CD14-positive monocyte (primary cell): ENCODE results near the gene ANKRD10. TPM values are rescaled to one million over a fixed set of nuclear protein-coding genes. Genes with fewer than 3 reads are reported as not detected.

Source experiments
- DNase-seq, 3 donors: peaks; one replicate each; pipeline ENCODE4 v3.0.0-alpha.2; 2011 to 2022
- H2AFZ ChIP-seq: 2 replicates; pipeline ENCODE4 v1.6.0; 2012; ENCODE audit warnings: mild to moderate bottlenecking, low read depth, low read length, inconsistent platforms; ENCODE audit not compliant: insufficient read depth, poor library complexity, severe bottlenecking
- H3K27ac ChIP-seq, 2 donors: 1 replicate in 1 of 2; 2 replicates in 1 of 2; pipeline ENCODE4 v1.5.1; 2012 to 2013; ENCODE audit warnings: low read length in 2 of 2, control low read depth in 1 of 2, inconsistent platforms in 1 of 2, low read depth in 1 of 2, mild to moderate bottlenecking in 1 of 2
- H3K27me3 ChIP-seq, 2 donors: one replicate each; pipeline versions ENCODE4 v1.6.0 to v1.6.1; 2011 to 2013; ENCODE audit warnings: low read length in 2 of 2; ENCODE audit not compliant: control insufficient read depth in 2 of 2, insufficient read depth in 2 of 2
- H3K36me3 ChIP-seq, 2 donors: replicated peaks in 1 of 2; 1 replicate in 1 of 2; 2 replicates in 1 of 2; pipeline versions ENCODE4 v1.5.1 to v1.6.1; 2012 to 2013; ENCODE audit warnings: low read length in 2 of 2, control low read depth in 1 of 2, inconsistent platforms in 1 of 2, mild to moderate bottlenecking in 1 of 2; ENCODE audit not compliant: insufficient read depth in 2 of 2, control insufficient read depth in 1 of 2
- H3K4me1 ChIP-seq, 2 donors: 1 replicate in 1 of 2; 2 replicates in 1 of 2; pipeline versions ENCODE4 v1.5.1 to v1.6.1; 2012 to 2013; ENCODE audit warnings: low read length in 2 of 2, control low read depth in 1 of 2, inconsistent platforms in 1 of 2, mild to moderate bottlenecking in 1 of 2, moderate library complexity in 1 of 2; ENCODE audit not compliant: insufficient read depth in 2 of 2, control insufficient read depth in 1 of 2
- H3K4me2 ChIP-seq: replicated peaks from 2 replicates; pipeline ENCODE3; 2012; ENCODE audit warnings: low read length, moderate library complexity, mild to moderate bottlenecking; ENCODE audit not compliant: poor library complexity, severe bottlenecking; ENCODE audit errors: extremely low read depth
- H3K4me3 ChIP-seq, 3 experiments: fragments of 200-600 bp in 1 of 3; sonication (generic) in 1 of 3; replicated peaks in 1 of 3; 1 replicate in 2 of 3; 2 replicates in 1 of 3; pipeline ENCODE4 v1.5.1; 2011 to 2013; ENCODE audit warnings: low read length in 3 of 3, mild to moderate bottlenecking in 3 of 3, control low read depth in 2 of 3, low read depth in 2 of 3, inconsistent platforms in 1 of 3, moderate library complexity in 1 of 3
- H3K79me2 ChIP-seq: 2 replicates; pipeline ENCODE4 v1.6.0; 2012; ENCODE audit warnings: mild to moderate bottlenecking, control low read depth, inconsistent platforms, low read length, moderate library complexity; ENCODE audit not compliant: insufficient read depth
- H3K9ac ChIP-seq: 2 replicates; pipeline ENCODE4 v1.6.0; 2017; ENCODE audit warnings: low read length, mild to moderate bottlenecking; ENCODE audit not compliant: insufficient read depth, poor library complexity, severe bottlenecking
- H3K9me3 ChIP-seq, 2 donors: replicated peaks in 1 of 2; 1 replicate in 1 of 2; 2 replicates in 1 of 2; pipeline versions ENCODE4 v1.5.1 to v1.6.1; 2012 to 2013; ENCODE audit warnings: low read length in 2 of 2, control low read depth in 1 of 2; ENCODE audit not compliant: control insufficient read depth in 1 of 2, insufficient read depth in 1 of 2
- H4K20me1 ChIP-seq: 2 replicates; pipeline ENCODE4 v1.6.0; 2012; ENCODE audit warnings: mild to moderate bottlenecking, low read length, control low read depth, moderate library complexity; ENCODE audit not compliant: insufficient read depth
- H3K27ac Mint-ChIP-seq, 7 donors: one replicate each; pipeline ENCODE4 v1.8.0; 2020; ENCODE audit warnings: mild to moderate bottlenecking in 7 of 7, mixed read lengths in 7 of 7, moderate library complexity in 6 of 7, inconsistent platforms in 2 of 7
- H3K27me3 Mint-ChIP-seq, 3 donors: one replicate each; pipeline ENCODE4 v1.8.0; 2021 to 2022; ENCODE audit warnings: low read depth in 3 of 3, mild to moderate bottlenecking in 3 of 3, mixed read lengths in 3 of 3, moderate library complexity in 3 of 3, inconsistent platforms in 1 of 3
- H3K36me3 Mint-ChIP-seq, 2 donors: one replicate each; pipeline ENCODE4 v1.8.0; 2020; ENCODE audit warnings: mixed read lengths in 2 of 2, inconsistent platforms in 1 of 2, mild to moderate bottlenecking in 1 of 2
- H3K4me1 Mint-ChIP-seq: one replicate; pipeline ENCODE4 v1.8.0; 2020; ENCODE audit warnings: mild to moderate bottlenecking, mixed read lengths
- H3K4me3 Mint-ChIP-seq, 2 donors: one replicate each; pipeline ENCODE4 v1.8.0; 2020; ENCODE audit warnings: mild to moderate bottlenecking in 2 of 2, mixed read lengths in 2 of 2, moderate library complexity in 1 of 2
- H3K9me3 Mint-ChIP-seq, 7 donors: one replicate each; pipeline ENCODE4 v1.8.0; 2020 to 2022; ENCODE audit warnings: mixed read lengths in 7 of 7, mild to moderate bottlenecking in 6 of 7, moderate library complexity in 6 of 7, inconsistent platforms in 2 of 7
- CTCF ChIP-seq: fragments of 200-600 bp; IDR thresholded peaks from one replicate; pipeline ENCODE4 v1.8.0; 2022; ENCODE audit warnings: antibody characterized with exemption, mild to moderate bottlenecking
- WGBS: methylation state at CpG from one replicate; pipeline ENCODE4 v1.1.5; 2013; ENCODE audit warnings: missing lambda C conversion rate; ENCODE audit not compliant: insufficient coverage; 5-methylcytosine and 5-hydroxymethylcytosine counted together
- intact Hi-C, 2 donors: fragments of 100-400 bp; cut with micrococcal nuclease; formaldehyde crosslinking; loops; one replicate each; pipeline versions ENCODE4 v1.15.0 to v1.15.1; 2023
- polyA plus RNA-seq, 3 donors: library from polyadenylated mRNA; depleted of rRNA in 1 of 3; unstranded in 2 of 3; stranded (reverse) in 1 of 3; fragments of 300-500 nt in 2 of 3; fragments of >200 nt in 1 of 3; fragmentation: Illumina TruSeq in 2 of 3; gene quantifications; 1 replicate in 2 of 3; 2 replicates in 1 of 3; pipeline ENCODE4 v1.2.3, GENCODE V29; 2012 to 2021

ANKRD10 gene
- polyA plus RNA-seq, 3 donors, result 30.5 to 79.9 (median 37.2) TPM

GRCh38 chr13:110860983-110861382, 53.9 kb downstream of the ANKRD10 start:
- H3K4me1 ChIP-seq, result no peaks in the 10 kb centered on the region
- H2AFZ ChIP-seq, result no peak overlapping the region
- intact Hi-C loops, result no loop called here
- H3K27ac Mint-ChIP-seq, result no peak overlapping the region
- no peaks in the 10 kb centered on the region for H4K20me1 ChIP-seq
- no peak for DNase-seq
- H3K27ac ChIP-seq, result no peak overlapping the region
- H3K27me3 ChIP-seq, result no peaks in the 10 kb centered on the region
- H3K4me3 Mint-ChIP-seq, result no peak overlapping the region
- H3K36me3 Mint-ChIP-seq, result no peaks in the 10 kb centered on the region
- H3K4me2 ChIP-seq, result no peak overlapping the region
- peaks cover 1 to 6% (median 6%) of the 10 kb centered on the region in 3 donors for H3K27me3 Mint-ChIP-seq
- peaks cover 6 to 10% (median 9%) of the 10 kb centered on the region in 7 donors for H3K9me3 Mint-ChIP-seq
- no peak overlapping the region for H3K4me3 ChIP-seq
- no peak for TF ChIP-seq CTCF
- no peaks in the 10 kb centered on the region for H3K4me1 Mint-ChIP-seq
- H3K9me3 ChIP-seq, result peaks cover 0 to 8% of the 10 kb centered on the region in 2 donors
- no peak overlapping the region for H3K9ac ChIP-seq
- no peaks in the 10 kb centered on the region for H3K36me3 ChIP-seq
- no peaks in the 10 kb centered on the region for H3K79me2 ChIP-seq

- WGBS, result no CpG with 5 or more reads among the region's 3 CpGs
- no peak for TF ChIP-seq CTCF
- Mint-ChIP-seq H3K27me3 (peaks cover 0 to 7% (median 4%) of the 10 kb centered on the region in 3 donors), H3K4me1 (no peaks in the 10 kb centered on the region), H3K27ac (no peak overlapping the region), H3K36me3 (no peaks in the 10 kb centered on the region), H3K9me3 (peaks cover 6 to 12% (median 10%) of the 10 kb centered on the region in 7 donors), H3K4me3 (no peak overlapping the region)
- intact Hi-C loops, result no loop called here
- no peak overlapping the region for H3K4me2 ChIP-seq
- H3K27me3 ChIP-seq, result no peaks in the 10 kb centered on the region
- no peak overlapping the region for H3K9ac ChIP-seq
- H3K4me3 ChIP-seq, result no peak overlapping the region
- DNase-seq, result no peak
- H2AFZ ChIP-seq, result no peak overlapping the region
- peaks cover 0 to 8% of the 10 kb centered on the region in 2 donors for H3K9me3 ChIP-seq
- H3K27ac ChIP-seq, result no peak overlapping the region
- no peaks in the 10 kb centered on the region for H3K79me2 ChIP-seq
- no peaks in the 10 kb centered on the region for H3K4me1 ChIP-seq
- no peaks in the 10 kb centered on the region for H3K36me3 ChIP-seq
- H4K20me1 ChIP-seq, result no peaks in the 10 kb centered on the region
Measured at GRCh38 chr13:110856942-110857835, 57.7 kb downstream of the ANKRD10 start.
